HG03439 (cell line): ENCODE data around the gene CNTN2.

ENCODE experiments used
- ATAC-seq: cut with Tn5 transposase; IDR thresholded peaks from one replicate; pipeline ENCODE4 v1.9.1; 2021; ENCODE audit warnings: mild to moderate bottlenecking, moderate library complexity; ENCODE audit not compliant: unreplicated experiment

CNTN2 gene

GRCh38 chr1:205017766-205018165 lies 25.2 kb upstream of the CNTN2 start:
- ATAC-seq = no peak

- ATAC-seq = no peak
These were observed 24.6 kb upstream of the CNTN2 start for GRCh38 chr1:205018381-205018780.

DNA sequence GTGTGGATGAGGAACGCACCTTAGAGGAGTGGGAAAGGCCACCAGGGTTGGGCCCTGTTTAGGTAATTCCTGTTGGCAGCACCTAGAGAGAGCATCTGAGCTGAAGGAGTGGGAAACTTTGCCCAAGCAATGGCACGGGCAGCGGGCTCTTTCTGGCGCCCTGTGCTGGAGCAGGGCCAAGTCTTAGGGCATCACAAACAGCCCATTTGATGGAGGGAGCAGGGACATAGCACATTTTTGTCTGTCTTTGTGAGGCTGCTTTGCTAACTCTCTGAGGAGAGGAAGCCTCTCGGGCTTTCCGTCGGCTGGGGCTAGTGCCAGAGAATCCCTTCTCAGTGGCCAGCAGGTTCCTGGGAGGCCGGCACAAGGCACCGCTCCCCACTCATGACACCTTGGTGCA lies 22.5 kb upstream of the CNTN2 start:
- no peak for ATAC-seq

DNA sequence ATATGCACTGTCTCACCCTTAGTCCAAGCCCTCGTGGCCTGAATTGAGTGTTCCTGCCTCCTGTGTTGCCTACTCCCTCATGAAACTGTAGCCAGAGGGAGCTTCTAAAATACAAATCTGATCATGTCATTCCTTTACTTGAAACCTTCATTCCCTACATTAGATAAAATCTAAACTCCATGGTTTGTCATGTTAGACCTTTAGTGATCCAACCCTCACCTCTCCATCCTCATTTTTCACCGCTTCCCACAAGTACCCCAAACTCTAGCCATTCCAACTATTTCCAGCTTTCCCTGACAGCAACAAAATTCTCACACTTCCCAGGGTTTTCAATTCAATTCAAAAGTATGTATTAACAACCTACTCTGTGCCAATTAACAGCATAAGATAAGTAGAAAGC lies 18.3 kb upstream of the CNTN2 start:
- ATAC-seq = no peak

DNA sequence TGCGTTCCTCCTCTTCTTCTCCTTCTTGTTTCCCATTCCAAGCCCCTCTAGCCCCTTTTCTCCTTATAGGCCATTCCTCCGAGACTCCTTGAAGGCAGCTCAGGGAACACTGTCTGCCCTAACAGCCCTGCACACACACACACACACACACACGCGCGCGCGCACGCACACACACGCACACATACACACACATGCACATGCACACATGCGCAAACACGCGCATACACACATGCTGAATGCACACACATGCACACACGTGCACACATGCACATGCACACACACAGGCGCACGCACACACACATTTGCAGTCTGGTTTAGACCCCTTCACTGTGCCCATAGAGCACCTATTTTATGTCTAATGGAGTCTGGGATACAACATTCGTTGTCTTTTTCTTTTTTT lies 17.8 kb upstream of the CNTN2 start:
- ATAC-seq = no peak

- no peak for ATAC-seq
These were observed 16.8 kb upstream of the CNTN2 start for GRCh38 chr1:205026181-205026580.

- no peak for ATAC-seq
These were observed 14.6 kb upstream of the CNTN2 start for GRCh38 chr1:205028390-205028789.

DNA sequence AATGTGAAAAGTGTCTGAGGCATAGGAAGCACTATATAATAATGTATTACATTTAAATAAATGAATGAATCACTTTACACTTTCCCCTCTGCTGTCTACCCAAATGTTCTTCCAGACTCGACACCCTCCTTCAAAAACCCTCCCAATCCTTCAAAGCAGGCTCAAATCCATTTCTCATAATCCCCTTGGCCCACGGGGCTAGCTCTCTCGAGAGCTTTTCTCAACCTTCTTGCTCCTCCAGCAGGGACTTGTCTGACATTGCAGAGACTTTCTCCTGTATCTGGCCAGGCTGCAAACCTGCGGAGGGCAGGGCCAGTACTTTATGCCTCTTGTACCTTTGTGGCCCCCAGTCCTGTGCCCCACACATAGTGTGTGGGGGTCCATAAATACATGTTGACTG lies 14.1 kb upstream of the CNTN2 start:
- ATAC-seq = no peak

GRCh38 chr1:205030241-205030640 lies 12.8 kb upstream of the CNTN2 start:
- ATAC-seq = no peak

- ATAC-seq = no peak
These were observed 12.1 kb upstream of the CNTN2 start for GRCh38 chr1:205030896-205031295.

- ATAC-seq = no peak
These were observed 10.5 kb upstream of the CNTN2 start for GRCh38 chr1:205032508-205032907.

GRCh38 chr1:205037539-205037938 lies 5.5 kb upstream of the CNTN2 start:
- ATAC-seq = no peak

DNA sequence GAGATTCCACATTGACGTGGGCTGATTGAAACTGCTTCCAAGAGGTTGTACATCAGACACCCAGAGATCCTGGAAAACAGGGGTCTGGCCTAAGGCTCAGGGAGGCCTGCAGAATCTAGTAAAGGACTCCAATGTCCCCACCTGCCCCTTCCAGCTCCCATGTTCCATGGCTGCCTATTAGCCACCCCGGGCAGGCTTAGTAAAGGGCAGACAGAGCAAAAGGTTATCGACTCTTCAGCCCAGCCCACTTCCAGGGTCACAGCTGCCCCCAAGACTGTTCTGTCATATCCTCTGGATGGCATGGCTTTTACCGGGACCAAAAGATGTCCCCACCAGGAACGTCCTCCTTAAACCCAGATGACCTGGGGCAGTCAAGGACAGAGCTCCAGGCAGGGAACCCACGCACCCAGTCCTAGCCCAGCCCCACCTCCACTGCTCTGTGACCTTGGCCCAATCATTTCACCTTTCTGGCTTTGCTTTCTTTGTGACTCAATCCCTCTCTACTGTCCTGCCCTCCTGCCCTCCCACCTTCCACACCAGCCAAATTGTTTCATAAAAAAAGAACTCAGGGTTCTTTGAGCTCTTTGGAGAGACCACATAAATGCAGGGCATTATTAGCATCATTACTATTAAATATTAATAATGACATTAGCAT lies 4.8 kb upstream of the CNTN2 start:
- ATAC-seq = no peak

DNA sequence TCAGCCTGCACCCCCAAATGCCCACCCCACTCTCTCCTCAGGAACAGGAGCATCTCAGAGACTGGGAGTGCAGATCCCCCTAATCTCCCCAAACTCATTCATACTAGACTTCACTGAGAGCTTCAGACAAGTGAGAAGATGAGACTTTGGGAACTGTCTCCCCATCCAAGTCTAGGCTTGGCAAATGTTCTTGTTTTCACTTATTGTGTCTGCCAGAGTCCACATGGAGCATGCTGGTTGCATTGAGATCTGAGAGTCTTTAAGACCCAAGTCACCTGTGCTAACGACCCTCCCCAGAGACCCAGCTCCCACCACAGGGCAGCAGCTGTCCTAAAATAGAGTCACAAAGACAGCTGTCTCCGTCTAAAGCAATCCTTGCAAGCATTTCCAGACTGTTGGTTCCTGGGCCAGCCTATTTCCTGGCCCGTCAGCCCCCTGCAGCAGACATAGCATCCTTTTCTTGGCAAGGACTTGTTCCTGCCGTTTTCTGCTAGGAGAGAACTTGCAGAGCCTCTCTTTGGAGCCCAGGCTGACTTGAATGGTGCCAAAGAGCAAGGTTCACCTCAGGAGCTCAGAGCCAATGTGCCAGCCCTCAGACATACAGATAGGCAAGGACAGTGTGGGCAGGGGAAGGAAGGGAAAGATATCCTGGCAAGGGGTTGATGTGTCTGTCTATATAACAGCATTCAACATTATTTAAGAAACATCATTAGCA lies 1.9 kb upstream of the CNTN2 start:
- ATAC-seq = no peak

GRCh38 chr1:205041998-205042910 lies 758 bp upstream of the CNTN2 start:
- no peak for ATAC-seq

DNA sequence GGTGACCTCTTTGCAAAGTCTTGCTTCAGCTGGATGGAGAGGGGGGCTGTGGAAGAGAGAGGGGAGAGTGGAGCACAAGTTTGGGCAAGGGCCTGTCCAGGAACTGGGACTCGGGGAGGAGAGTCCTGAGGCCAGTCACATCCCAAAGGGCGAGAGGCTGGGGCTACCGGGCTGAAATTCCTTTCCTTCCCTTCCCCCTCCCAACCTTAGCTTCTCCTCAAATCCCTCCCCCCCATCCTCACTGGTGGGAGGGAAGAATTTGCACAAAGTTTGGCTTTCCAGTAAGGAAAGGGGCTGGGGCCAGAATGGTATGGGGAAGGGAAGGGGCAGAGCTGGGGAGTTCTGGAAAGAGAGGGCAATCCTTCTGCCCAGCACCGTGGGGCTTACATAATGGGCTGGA lies 854 bp downstream of the CNTN2 start:
- ATAC-seq = no peak

DNA sequence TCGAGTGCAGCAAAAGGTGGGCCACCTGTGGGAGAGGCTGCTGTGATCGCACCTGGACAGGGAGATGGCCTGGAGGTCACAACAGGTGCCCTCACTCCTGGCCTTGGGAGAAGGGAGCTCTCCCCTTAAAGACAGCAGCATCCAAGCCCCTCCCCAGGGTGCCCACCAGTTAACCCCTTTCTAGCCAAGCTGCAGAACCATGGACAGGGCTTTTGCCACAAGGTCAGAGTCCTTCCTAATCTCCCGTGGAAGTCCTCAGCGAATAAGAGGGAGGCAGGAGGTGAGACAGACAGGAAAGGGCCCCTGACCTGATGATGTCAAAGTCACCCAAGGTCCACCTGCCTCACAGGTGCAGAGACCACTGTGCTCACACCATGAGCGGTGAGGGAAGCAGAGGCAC lies 1.7 kb downstream of the CNTN2 start:
- no peak for ATAC-seq

- no peak for ATAC-seq
These were observed 2.1 kb downstream of the CNTN2 start for GRCh38 chr1:205045146-205045545.

- no peak for ATAC-seq
These were observed 3.9 kb downstream of the CNTN2 start for GRCh38 chr1:205046870-205047269.

- ATAC-seq = no peak
These were observed 4.8 kb downstream of the CNTN2 start for GRCh38 chr1:205047764-205048231.

GRCh38 chr1:205048382-205048781 lies 5.4 kb downstream of the CNTN2 start:
- ATAC-seq = no peak

- ATAC-seq = no peak
These were observed 6.5 kb downstream of the CNTN2 start for GRCh38 chr1:205049479-205049878.
